AG09319 (cell line): Measurements from ENCODE around the gene KCNG2.

Experiments
- DNase-seq: peaks from one replicate; pipeline ENCODE4 v3.0.0-alpha.2; 2010; ENCODE audit warnings: low read depth; ENCODE audit errors: extremely low read depth
- TF ChIP-seq, protein P1 (sequence below): IDR thresholded peaks from 2 replicates; pipeline ENCODE4 v1.5.1; 2011; ENCODE audit warnings: low read depth, mild to moderate bottlenecking, inconsistent platforms, low read length, moderate library complexity

The KCNG2 gene

DNA sequence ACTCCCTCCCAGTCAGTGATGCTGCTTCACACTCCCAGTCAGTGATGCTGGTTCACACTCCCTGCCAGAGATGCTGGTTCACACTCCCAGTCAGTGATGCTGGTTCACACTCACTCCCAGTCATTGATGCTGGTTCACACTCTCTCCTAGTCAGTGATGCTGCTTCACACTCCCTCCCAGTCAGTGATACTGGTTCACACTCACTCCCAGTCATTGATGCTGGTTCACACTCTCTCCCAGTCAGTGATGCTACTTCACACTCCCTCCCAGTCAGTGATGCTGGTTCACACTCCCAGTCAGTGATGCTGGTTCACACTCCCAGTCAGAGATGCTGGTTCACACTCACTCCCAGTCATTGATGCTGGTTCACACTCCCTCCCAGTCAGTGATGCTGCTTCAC lies 34.3 kb upstream of the KCNG2 start:
- TF ChIP-seq, protein P1, sequence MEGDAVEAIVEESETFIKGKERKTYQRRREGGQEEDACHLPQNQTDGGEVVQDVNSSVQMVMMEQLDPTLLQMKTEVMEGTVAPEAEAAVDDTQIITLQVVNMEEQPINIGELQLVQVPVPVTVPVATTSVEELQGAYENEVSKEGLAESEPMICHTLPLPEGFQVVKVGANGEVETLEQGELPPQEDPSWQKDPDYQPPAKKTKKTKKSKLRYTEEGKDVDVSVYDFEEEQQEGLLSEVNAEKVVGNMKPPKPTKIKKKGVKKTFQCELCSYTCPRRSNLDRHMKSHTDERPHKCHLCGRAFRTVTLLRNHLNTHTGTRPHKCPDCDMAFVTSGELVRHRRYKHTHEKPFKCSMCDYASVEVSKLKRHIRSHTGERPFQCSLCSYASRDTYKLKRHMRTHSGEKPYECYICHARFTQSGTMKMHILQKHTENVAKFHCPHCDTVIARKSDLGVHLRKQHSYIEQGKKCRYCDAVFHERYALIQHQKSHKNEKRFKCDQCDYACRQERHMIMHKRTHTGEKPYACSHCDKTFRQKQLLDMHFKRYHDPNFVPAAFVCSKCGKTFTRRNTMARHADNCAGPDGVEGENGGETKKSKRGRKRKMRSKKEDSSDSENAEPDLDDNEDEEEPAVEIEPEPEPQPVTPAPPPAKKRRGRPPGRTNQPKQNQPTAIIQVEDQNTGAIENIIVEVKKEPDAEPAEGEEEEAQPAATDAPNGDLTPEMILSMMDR = no peak
- DNase-seq = no peak

DNA sequence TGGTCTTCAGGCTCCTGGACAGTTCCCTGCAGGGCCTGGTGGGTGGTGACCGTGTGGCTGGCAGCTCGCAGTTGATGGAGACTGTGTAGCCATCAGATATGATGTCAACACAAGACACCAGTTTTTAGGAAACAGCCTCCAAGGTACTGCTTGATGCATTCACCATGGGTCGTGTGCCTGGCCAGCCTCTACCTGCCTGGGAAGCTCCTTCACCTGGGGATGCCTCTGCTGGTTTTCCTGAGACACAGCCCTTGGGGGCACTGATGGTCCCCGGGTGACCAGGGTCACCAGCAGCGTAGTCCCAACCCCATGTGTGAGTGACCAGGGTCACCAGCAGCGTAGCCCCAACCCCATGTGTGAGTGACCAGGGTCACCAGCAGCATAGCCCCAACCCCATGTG lies 33.6 kb upstream of the KCNG2 start:
- TF ChIP-seq, protein P1 = no peak
- DNase-seq = no peak

DNA sequence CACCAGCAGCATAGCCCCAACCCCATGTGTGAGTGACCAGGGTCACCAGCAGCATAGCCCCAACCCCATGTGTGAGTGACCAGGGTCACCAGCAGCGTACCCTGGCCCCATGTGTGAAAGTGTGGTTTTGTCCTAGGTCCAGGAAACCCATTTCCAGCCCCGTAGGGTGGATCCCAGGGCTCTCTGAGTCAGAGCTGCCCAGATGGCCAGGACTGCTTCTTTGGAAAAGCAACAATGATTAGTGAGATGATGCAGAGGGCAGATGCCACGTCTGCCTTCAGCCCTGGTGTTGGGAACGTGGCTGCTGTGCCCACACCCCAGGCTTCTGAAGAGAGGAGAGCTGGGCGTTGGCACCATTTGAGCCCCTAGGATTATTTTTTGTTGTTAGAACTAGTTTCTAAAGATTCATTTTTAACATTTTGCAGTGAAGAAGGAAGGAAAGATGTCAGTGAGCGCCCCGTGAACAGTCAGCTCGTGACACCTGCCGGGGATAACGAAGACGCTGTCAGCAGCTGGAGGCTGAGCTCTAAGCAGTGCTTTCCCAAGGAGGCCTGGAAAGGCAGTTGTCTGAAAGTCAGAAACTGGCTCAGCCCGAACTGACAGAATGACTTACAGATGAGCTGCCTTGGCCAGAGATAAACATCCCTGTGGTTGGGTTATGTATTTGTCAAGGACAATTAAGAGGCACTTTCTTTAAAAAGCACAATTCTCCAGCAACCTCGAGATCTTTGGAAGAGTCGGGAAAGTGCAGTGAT lies 32.1 kb upstream of the KCNG2 start:
- TF ChIP-seq, protein P1 = no peak
- DNase-seq = peak; percentile 25

DNA sequence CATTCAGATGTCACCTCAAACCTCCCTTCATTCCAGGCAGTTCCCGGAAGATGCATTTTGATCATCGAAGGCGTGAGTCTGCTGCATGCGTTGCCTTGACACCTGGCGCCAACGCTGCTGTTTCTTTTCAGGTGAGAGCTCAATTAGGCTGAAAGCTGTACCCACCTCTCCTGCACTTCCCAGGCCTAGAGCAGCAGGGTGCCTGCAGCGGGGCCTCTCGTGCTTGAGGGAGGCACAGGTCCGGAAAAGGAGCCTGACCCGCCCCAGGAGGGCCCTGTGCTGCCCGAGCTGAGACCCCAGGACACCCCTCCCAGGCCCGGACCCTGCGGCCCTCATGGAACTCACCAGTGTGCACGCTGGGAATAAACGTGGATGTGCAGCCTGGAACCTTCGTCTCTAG lies 31.4 kb upstream of the KCNG2 start:
- DNase-seq = no peak
- TF ChIP-seq, protein P1 = no peak

DNA sequence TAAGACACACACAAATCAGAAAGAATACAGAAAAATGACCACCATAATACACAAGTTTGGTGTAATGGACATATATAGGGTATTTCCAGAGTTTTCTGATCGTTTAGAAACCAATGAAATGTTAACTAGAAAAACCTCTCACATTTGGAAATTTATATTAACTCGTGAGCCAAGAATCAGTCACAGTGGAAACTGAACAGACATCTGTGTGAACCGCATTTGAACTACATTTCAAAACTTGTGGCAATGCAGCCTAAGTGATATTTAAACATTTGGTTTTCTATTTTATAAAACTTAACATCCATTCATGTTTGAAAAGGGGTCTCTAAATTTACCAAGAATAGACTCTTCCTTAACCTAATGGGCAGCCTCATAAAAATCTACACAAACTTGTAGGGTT lies 29.0 kb upstream of the KCNG2 start:
- no peak for DNase-seq
- TF ChIP-seq, protein P1 = no peak

DNA sequence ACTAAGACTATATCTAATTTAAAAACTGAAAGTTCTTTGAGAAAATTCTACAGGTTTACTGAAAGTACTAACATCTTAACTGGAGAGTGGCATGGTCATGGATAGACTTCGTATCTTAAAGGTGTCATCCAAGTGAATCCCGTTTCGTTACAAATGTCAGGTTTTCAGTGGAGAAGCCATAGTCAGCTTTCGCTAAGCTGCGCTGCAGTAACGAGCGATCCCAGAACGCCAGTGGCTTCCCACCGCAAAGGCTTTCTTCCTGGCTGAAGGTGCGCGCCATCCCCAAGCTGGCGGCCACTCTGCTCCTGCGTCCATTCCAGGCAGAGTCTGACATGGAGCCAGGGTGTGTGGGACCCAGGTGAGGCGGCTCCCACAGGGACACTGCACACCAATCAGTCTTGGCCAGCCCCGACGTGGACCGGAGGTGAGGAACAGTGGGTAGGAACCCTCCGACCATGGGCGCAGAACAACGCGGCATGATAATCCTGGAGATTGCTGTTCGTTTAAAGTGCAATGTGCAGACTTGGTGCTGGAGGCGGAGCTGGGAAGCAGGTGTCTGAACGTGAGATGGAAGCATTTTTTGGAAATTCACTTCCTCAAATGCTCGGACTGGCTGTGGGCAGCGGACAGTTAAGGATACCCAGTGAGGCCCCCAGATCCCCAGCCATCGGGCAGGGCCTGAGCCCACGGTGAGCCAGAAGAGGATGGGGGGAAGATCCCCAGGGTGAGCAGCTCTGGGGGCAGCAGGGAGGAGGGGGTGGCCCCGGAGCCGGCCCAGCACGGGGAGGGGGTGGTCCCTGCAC lies 27.8 kb upstream of the KCNG2 start:
- DNase-seq = no peak
- TF ChIP-seq, protein P1 = no peak

DNA sequence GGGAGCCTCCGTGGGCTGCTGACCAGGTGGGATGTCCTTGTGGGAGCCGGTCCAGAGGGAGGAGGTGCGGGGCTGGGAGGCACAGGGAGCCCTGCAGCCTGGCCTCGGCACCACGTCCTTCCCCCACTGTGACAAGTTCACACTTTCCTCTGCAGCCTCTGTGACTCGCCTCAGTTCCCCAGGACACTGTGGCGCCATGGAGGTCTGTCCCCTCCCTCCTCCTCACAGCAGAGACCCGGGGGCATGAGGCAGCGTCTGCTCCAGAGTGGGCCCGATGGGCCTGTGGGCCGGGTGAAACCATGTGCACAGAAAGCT lies 27.3 kb upstream of the KCNG2 start:
- DNase-seq = no peak
- TF ChIP-seq, protein P1 = no peak
